BLaER1 treated with 17β-estradiol and CSF1 and Interleukin-3, amounts not matched to agents 10 nM and 100 nM (cell line): ENCODE data around the gene CCNC.

Experiments used
- H3K27ac ChIP-seq, 11 experiments: shearing (Covaris generic); formaldehyde crosslinking; 2 replicates each; pipeline ENCODE4 v1.8.1; 2022
- H3K27me3 ChIP-seq, 11 experiments: shearing (Covaris generic); formaldehyde crosslinking; 2 replicates each; pipeline ENCODE4 v1.8.1; 2022
- H3K36me3 ChIP-seq, 11 experiments: shearing (Covaris generic); formaldehyde crosslinking; 2 replicates each; pipeline ENCODE4 v1.8.1; 2022
- H3K4me1 ChIP-seq, 10 experiments: shearing (Covaris generic); formaldehyde crosslinking; 2 replicates each; pipeline ENCODE4 v1.8.1; 2022
- H3K4me2 ChIP-seq, 11 experiments: shearing (Covaris generic); formaldehyde crosslinking; 2 replicates each; pipeline ENCODE4 v1.8.1; 2022
- H3K4me3 ChIP-seq, 10 experiments: shearing (Covaris generic); formaldehyde crosslinking; 2 replicates each; pipeline ENCODE4 v1.8.1; 2022
- H3K9ac ChIP-seq, 11 experiments: shearing (Covaris generic); formaldehyde crosslinking; 2 replicates each; pipeline ENCODE4 v1.8.1; 2022
- H3K9me3 ChIP-seq, 11 experiments: shearing (Covaris generic); formaldehyde crosslinking; replicated peaks in 1 of 11; 2 replicates each; pipeline ENCODE4 v1.8.1; 2022
- H4K20me1 ChIP-seq, 11 experiments: shearing (Covaris generic); formaldehyde crosslinking; 2 replicates each; pipeline ENCODE4 v1.8.1; 2022
- Cebpa-rat ChIP-seq, 11 experiments: shearing (Covaris generic); IDR thresholded peaks; 2 replicates each; pipeline ENCODE4 v1.8.1; 2022

The CCNC gene

GRCh38 chr6:99575544-99576227 is 7.2 kb upstream of the CCNC start:
- Histone ChIP-seq H3K9ac (no peak overlapping the region), H3K27ac (no peak overlapping the region), H3K27me3 (no peaks in the 10 kb centered on the region), H4K20me1 (no peaks in the 10 kb centered on the region), H3K4me2 (no peak overlapping the region), H3K9me3 (no peaks in the 10 kb centered on the region), H3K4me3 (no peak overlapping the region), H3K4me1 (peaks cover 0 to 6% (median 5%) of the 10 kb centered on the region in 10 experiments; a peak in 7 of 20 replicates), H3K36me3 (no peaks in the 10 kb centered on the region)
- TF ChIP-seq Cebpa-rat (IDR thresholded peaks at IDR 0.05) = no peak

- peaks cover 0 to 9% (median 0%) of the 10 kb centered on the region in 11 experiments; a peak in 2 of 22 replicates for H3K9me3 ChIP-seq
- peaks cover 0 to 6% (median 5%) of the 10 kb centered on the region in 10 experiments; a peak in 7 of 20 replicates for H3K4me1 ChIP-seq
- no peak overlapping the region for H3K4me3 ChIP-seq
- H3K4me2 ChIP-seq = no peak overlapping the region
- H3K9ac ChIP-seq = no peak overlapping the region
- no peak for TF ChIP-seq Cebpa-rat (IDR thresholded peaks at IDR 0.05)
- H3K36me3 ChIP-seq = no peaks in the 10 kb centered on the region
- no peaks in the 10 kb centered on the region for H3K27me3 ChIP-seq
- no peaks in the 10 kb centered on the region for H4K20me1 ChIP-seq
- no peak overlapping the region for H3K27ac ChIP-seq
Observed at GRCh38 chr6:99573980-99574617, 5.6 kb upstream of the CCNC start.

- H3K4me1 ChIP-seq = peaks cover 10 to 39% (median 25%) of the 10 kb centered on the region in 10 experiments; a peak in 19 of 20 replicates
- no peaks in the 10 kb centered on the region for H3K9me3 ChIP-seq
- H3K4me2 ChIP-seq = no peak overlapping the region
- H3K4me3 ChIP-seq = no peak overlapping the region
- peaks cover 0 to 82% (median 66%) of the 10 kb centered on the region in 11 experiments; a peak in 18 of 22 replicates for H4K20me1 ChIP-seq
- H3K27ac ChIP-seq = no peak overlapping the region
- TF ChIP-seq Cebpa-rat (IDR thresholded peaks at IDR 0.05) = no peak
- H3K9ac ChIP-seq = no peak overlapping the region
- H3K36me3 ChIP-seq = peaks cover 24 to 57% (median 41%) of the 10 kb centered on the region in 11 experiments
- no peaks in the 10 kb centered on the region for H3K27me3 ChIP-seq
Observed at GRCh38 chr6:99563056-99563723, 5.3 kb downstream of the CCNC start.

- Histone ChIP-seq H3K9ac (no peak overlapping the region), H3K27ac (no peak overlapping the region), H3K36me3 (peaks cover 49 to 82% (median 66%) of the 10 kb centered on the region in 11 experiments), H3K4me3 (no peak overlapping the region), H3K9me3 (no peaks in the 10 kb centered on the region; a peak in 1 of 22 replicates), H3K4me2 (no peak overlapping the region), H4K20me1 (peaks cover 0 to 59% (median 47%) of the 10 kb centered on the region in 11 experiments; a peak in 14 of 22 replicates), H3K27me3 (no peaks in the 10 kb centered on the region), H3K4me1 (peaks cover 0 to 24% (median 12%) of the 10 kb centered on the region in 10 experiments; a peak in 14 of 20 replicates)
- TF ChIP-seq Cebpa-rat (IDR thresholded peaks at IDR 0.05) = no peak
Observed at GRCh38 chr6:99560668-99561067, 7.8 kb downstream of the CCNC start.

GRCh38 chr6:99559057-99559456 is 9.4 kb downstream of the CCNC start:
- Histone ChIP-seq H3K4me3 (no peak overlapping the region), H3K9ac (no peak overlapping the region), H4K20me1 (peaks cover 0 to 43% (median 31%) of the 10 kb centered on the region in 11 experiments; a peak in 14 of 22 replicates), H3K4me2 (peak overlapping the region in 5 of 11 experiments; percentile 6 to 58 (median 42); a peak in 6 of 22 replicates), H3K4me1 (peaks cover 0 to 24% (median 12%) of the 10 kb centered on the region in 10 experiments; a peak in 14 of 20 replicates), H3K9me3 (peaks cover 0 to 5% (median 0%) of the 10 kb centered on the region in 11 experiments; a peak in 2 of 22 replicates), H3K27me3 (no peaks in the 10 kb centered on the region), H3K36me3 (peaks cover 65 to 94% (median 82%) of the 10 kb centered on the region in 11 experiments), H3K27ac (0 out of 22 replicates have a peak overlapping the region, but pooled peaks of 1 of the 11 experiments have one; percentile 21)
- TF ChIP-seq Cebpa-rat (IDR thresholded peaks at IDR 0.05) = 0 out of 22 replicates have a peak, but pooled peaks of 1 of the 11 experiments have one; percentile 18

- Histone ChIP-seq H4K20me1 (peaks cover 0 to 18% (median 0%) of the 10 kb centered on the region in 11 experiments; a peak in 5 of 22 replicates), H3K27ac (no peak overlapping the region), H3K27me3 (no peaks in the 10 kb centered on the region), H3K9me3 (peaks cover 0 to 5% (median 0%) of the 10 kb centered on the region in 11 experiments; a peak in 2 of 22 replicates), H3K4me1 (peaks cover 0 to 6% (median 4%) of the 10 kb centered on the region in 10 experiments; a peak in 12 of 20 replicates), H3K4me2 (no peak overlapping the region), H3K36me3 (peaks cover 80 to 95% (median 86%) of the 10 kb centered on the region in 11 experiments), H3K9ac (no peak overlapping the region), H3K4me3 (no peak overlapping the region)
- no peak for TF ChIP-seq Cebpa-rat (IDR thresholded peaks at IDR 0.05)
Observed at GRCh38 chr6:99553888-99554287, 14.6 kb downstream of the CCNC start.

GRCh38 chr6:99550046-99550748 is 18.3 kb downstream of the CCNC start:
- Histone ChIP-seq H3K4me3 (no peak overlapping the region), H3K27me3 (no peaks in the 10 kb centered on the region), H4K20me1 (peaks cover 0 to 34% (median 8%) of the 10 kb centered on the region in 11 experiments; a peak in 9 of 22 replicates), H3K27ac (no peak overlapping the region), H3K4me1 (no peaks in the 10 kb centered on the region), H3K4me2 (no peak overlapping the region), H3K9ac (no peak overlapping the region), H3K36me3 (peaks cover 80 to 95% (median 87%) of the 10 kb centered on the region in 11 experiments), H3K9me3 (peaks cover 0 to under 1% (median 0%) of the 10 kb centered on the region in 11 experiments; a peak in 1 of 22 replicates)
- TF ChIP-seq Cebpa-rat (IDR thresholded peaks at IDR 0.05) = no peak

GRCh38 chr6:99548706-99549105 is 19.8 kb downstream of the CCNC start:
- Histone ChIP-seq H3K36me3 (peaks cover 77 to 95% (median 87%) of the 10 kb centered on the region in 11 experiments), H3K27ac (no peak overlapping the region), H3K9me3 (no peaks in the 10 kb centered on the region), H3K4me1 (peaks cover 0 to 5% (median 0%) of the 10 kb centered on the region in 10 experiments; a peak in 1 of 20 replicates), H3K9ac (no peak overlapping the region), H3K27me3 (no peaks in the 10 kb centered on the region), H4K20me1 (peaks cover 0 to 37% (median 8%) of the 10 kb centered on the region in 11 experiments; a peak in 9 of 22 replicates), H3K4me2 (no peak overlapping the region), H3K4me3 (no peak overlapping the region)
- TF ChIP-seq Cebpa-rat (IDR thresholded peaks at IDR 0.05) = no peak
